ENCODE measurements around the gene TAS2R42.
A peak's percentile ranks its signal among the peaks of the same experiment; 100 is the strongest.

TAS2R42 gene

GRCh38 chr12:11144297-11144696, 42.4 kb downstream of the TAS2R42 start:
- no peak for DNase-seq

- no peak for DNase-seq
These were observed 43.4 kb downstream of the TAS2R42 start for GRCh38 chr12:11143352-11143751.

GRCh38 chr12:11136075-11136474, 50.7 kb downstream of the TAS2R42 start:
- DNase-seq: peak; percentile 1 to 10
